Suppressor macrophage treated with lipopolysaccharide for 1 hour (primary cell): ENCODE data around the gene PET100.

Source experiments
- DNase-seq, 3 donors: peaks; one replicate each; pipeline ENCODE4 v3.0.0-alpha.2; 2020 to 2022

PET100 gene, protein sequence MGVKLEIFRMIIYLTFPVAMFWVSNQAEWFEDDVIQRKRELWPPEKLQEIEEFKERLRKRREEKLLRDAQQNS

DNA sequence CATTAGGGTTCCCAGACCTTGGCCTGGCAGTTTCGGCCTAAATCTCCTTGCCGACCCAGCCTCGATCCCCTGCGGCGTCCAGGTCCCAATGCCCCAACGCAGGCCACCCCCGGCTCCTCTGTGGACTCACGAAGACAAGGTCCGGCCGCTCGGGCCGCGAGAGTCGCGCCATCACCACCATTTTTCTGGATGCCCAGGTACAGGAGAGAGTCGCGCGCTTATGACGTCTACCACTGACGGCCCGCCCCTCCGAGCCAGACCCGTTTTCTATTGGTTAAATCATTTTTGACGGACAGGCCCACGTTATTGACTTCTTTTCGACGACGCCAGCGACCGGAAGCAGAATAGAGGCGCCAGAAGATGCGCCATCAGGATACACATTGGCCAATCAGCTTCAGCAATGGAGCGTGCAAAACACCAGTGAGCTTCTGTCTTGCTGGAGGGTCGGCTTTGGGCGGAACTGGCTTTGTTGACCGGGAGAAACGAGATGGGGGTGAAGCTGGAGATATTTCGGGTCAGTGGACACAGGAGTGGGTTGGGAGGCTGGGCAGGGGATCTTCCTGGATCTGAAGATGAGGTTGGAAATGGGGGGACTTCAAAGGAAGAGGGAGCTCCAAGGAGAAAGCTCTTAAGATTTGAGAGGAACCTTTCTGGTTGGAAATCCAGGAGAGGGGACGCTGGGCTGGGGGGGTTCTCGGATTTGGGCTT lies at the start of gene PET100, which contains the start of gene XAB2:
Gene PET100, plus strand, starts transcription at position 447 of the 708 bp plus-strand sequence. Its CDS starts 41 bp downstream, at position 488.
Gene XAB2, minus strand, starts transcription at position 199 of the 708 bp plus-strand sequence. Its CDS starts 18 bp downstream, at position 181.
- peak; percentile 96 to 99 (median 98) for DNase-seq

DNA sequence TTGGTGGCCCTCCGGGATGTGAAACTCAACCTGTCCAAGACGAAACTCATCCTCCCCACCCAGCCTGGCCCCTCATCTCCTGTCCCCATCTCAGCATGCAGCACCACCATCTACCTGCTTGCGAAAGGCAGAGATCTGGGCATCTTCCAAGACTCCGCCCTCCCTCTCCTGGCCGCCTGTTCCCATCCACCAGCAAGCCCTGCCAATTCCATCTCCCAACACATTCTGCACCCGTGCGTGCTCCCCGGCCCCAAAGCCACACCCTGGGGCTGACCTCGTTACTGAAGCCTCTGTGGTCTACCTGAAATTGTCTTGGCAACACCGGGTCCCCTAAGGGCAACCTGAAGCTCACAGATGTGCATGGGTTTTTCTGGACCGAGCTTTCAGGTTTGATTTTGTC lies 47.1 kb upstream of the PET100 start:
- no peak for DNase-seq

DNA sequence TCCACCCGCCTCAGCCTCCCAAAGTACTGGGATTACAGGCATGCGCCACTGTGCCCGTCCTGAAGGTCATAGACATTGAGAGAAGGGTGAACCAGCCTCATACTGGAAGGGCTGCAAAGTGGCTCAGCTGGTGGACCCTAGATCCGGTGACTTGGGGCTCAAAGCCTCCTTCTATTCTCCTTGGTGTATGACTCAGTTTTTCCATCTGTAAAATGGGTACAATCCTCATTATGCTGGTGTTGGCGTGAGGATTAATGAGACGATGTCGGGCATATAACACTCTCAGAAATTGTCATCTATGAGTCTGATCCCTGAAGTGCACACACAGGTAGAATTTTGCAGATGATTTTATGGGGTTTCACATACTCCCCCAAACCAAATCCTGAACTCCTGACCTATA lies 39.8 kb upstream of the PET100 start:
- DNase-seq, result no peak

DNA sequence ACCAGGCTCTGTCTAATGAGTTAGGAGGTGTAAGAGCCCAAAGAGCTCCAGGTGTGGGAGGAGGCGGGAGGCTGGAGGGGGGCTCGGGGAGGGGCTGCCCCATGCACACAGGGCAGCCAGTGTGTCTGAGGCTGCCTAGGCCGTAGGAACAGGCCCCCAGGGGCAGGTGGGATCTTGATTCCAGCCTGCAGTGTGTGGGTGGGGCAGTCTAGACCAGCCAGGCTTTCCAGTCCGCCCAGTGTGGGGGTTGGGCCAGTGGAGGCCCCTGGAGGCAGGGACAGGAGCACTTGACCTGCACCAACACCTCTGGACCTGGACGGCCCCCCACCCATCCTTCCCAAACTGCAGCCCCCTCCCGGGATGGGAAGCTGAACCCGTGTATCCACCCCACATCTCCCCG lies 39.3 kb upstream of the PET100 start:
- no peak for DNase-seq

DNA sequence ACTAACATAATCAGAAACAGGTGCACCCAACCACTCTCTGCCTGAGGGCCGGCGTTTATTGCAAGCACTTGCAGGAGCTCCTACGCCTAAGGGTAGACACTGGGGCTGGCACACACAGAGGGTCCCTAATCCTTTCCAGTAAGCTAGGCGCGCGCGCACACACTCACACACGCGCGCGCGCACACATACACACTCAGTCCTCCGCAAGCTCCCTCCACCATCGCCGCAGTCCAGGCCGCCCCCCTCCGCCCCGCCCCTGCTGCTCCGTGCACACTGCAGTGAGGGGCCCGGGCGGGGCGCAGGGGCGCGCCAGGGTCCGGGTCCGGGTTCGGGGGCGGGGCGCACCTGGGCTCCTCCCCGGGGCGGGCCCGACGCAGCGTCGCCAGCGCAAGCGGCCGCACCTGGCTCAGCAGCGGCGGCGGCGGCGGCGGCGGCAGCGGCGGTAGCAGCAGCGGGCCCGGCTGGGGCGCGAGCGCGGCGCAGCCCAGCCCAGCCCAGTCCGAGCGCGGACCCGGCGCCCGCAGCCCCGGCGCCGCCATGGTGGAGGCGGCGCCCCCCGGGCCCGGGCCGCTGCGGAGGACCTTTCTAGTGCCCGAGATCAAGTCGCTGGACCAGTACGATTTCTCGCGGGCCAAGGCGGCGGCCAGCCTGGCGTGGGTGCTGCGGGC lies 34.0 kb upstream of the PET100 start, which contains the start of gene CAMSAP3:
Gene CAMSAP3, plus strand, starts transcription at position 398 of the 668 bp plus-strand sequence. Its CDS starts 140 bp downstream, at position 538.
- peak in 1 of 3 donors; percentile 43 for DNase-seq

DNA sequence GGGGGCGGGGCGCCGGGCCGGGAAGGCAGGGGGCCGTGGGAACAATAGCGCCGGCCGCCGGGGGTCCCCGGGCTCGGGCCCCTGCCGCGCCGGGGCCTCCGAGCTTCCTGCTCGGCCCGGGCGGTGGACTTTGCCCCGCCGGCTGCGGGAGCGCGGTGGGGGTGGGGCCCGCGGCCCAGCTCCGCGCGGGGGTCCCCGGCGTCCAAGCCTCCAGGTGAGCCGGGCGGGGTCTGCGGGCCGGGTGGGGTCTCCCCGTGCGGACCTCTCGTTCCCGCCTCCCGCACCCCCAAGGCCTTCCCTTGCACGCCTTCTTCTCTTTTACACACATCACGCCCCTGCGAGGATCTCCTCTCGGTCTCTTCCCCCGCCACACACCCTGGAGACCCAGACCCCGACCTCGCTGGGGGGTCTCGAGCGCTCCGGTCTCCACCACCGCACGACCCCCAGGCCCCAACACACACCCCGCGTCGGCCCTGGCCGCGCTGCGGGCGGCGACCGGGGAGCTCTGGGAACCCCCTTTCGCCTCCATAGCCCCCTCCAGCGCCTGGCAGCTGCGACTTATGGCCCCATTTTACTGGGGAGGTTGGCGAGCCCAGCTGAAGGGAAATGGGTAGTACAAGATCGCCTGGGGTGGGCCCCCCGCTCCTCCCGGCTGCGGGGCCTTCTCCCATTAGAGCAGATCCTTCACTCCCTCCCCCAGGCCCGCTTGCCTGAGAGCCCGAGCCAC lies 33.2 kb upstream of the PET100 start:
- DNase-seq, result peak in 1 of 3 donors; percentile 20

DNA sequence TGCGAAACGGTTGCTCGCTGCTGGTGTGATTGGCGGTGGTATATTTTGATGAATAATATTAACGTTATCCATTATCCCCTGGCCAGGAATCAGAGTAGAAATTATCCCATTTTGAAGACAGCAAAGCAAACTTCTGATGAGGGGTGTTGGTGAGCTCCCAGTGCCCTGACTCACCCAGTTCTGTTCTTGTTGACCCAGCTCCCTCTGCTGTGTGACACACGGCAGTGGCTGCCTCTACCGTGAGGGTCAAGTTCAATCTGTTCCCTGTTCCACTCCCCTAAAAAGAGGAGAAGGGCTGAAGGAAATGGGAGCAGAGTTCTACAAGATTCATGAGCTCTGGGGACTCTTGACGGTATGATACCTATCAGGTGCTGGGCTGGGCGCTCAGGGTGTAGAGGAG lies 31.9 kb upstream of the PET100 start:
- DNase-seq, result peak in 1 of 3 donors; percentile 23

DNA sequence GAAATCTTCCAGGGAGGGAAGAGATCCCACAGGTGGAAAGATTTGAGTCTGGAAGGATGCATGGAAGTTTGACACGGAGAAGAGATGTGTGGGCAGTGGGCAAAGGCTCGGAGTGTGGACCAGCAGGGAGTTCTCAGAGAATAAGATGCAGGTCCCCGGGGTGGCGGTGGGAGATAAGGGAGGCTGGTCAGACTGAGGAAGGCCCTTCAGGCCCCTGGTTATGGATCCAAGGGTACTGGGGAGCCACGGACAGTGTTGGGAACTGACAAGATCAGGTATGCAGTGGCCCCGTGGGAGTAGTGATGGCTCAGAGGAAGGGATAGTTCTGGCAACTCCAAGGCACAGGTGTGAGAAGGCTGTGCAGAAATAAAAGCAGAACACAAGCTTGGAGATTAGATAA lies 31.4 kb upstream of the PET100 start:
- no peak for DNase-seq

DNA sequence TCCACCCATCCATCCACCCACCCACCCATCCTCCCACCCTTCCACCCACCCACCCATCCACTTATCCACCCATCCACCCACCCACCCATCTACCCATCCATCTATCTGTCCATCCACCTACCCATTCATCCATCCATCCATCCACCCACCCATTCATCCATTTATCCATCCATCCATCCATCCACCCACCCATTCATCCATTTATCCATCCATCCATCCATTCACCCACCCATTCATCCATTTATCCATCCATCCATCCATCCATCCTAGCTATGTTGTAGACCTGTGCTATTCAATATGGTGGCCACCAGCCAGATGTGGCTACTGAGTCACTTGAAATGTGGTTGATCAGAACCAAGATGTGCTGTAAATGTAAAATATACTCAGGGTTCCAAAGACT lies 28.9 kb upstream of the PET100 start:
- DNase-seq, result no peak

DNA sequence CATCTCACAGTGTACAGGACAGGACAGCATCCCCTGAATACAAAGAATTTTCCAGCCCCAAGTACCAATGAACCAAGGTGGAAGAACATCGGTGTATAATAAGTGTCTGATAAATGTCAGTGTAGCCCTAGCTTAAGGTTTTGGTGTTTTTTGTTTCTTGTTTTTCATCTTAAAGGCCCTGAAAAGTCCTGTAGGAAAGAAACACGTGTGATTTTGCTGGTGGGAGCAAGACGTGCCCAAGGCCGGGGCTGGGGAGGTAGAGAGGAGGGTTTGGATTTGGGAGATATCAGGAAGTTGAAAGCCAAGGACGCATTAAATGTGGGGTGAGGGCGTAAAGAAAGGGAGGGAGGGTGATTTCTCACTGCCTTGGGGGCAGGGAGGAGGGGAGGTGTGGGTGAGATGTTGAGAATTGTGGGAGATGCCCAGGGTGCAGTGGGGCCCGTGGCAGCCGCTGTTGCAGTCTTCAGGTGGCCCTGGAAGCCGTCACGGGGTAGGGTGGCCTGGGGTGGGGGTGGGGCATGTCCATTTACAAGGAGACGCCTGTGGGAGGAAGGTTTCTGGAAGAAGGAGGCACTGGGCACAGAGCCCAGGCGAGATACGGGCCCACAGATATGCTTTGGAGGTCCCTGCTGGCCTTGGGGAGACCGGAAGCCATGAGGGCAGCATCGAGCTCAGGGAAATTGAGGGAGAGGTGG lies 27.2 kb upstream of the PET100 start:
- no peak for DNase-seq

DNA sequence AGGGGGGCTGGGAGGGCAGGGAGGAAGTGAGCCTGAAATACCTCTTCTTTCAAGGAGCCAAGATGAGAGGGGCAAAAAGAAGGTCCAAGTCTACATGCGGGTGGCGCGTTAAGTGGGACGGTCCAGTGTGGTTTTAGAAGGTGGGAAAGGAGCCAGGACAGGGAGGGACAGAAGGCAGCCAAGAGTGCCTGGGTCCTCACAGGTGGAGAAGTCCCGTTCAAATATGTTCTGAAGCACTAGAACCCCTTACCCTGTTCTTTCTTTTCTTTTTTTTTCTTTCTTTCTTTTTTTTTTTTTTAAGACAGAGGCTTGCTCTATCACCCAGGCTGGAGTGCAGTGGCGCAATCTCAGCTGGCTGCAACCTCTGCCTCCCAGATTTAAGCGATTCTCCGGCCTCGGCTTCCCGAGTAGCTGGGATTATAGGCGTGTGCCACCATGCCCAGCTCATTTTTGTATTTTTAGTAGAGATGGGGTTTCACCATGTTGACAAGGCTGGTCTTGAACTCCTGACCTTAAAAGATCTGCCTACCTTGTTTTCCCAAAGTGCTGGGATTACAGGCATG lies 26.6 kb upstream of the PET100 start:
- DNase-seq, result no peak

DNA sequence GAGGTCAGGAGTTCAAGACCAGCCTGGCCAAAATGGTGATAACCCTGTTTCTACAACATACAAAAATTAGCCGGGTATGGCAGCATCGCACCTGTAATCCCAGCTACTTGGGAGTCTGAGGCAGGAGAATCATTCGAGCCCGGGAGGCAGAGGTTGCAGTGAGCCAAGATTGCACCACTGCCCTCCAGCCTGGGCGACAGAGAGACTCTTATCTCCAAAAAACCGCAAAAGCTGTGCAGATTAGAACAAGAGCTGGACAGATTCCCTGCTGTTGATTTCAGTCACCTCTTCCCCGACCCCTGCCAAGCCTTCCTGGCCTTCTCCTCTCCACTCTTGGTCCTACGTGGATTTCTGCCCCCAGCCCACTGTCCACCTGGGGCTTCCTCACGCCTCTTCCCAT lies 25.7 kb upstream of the PET100 start:
- DNase-seq, result no peak

DNA sequence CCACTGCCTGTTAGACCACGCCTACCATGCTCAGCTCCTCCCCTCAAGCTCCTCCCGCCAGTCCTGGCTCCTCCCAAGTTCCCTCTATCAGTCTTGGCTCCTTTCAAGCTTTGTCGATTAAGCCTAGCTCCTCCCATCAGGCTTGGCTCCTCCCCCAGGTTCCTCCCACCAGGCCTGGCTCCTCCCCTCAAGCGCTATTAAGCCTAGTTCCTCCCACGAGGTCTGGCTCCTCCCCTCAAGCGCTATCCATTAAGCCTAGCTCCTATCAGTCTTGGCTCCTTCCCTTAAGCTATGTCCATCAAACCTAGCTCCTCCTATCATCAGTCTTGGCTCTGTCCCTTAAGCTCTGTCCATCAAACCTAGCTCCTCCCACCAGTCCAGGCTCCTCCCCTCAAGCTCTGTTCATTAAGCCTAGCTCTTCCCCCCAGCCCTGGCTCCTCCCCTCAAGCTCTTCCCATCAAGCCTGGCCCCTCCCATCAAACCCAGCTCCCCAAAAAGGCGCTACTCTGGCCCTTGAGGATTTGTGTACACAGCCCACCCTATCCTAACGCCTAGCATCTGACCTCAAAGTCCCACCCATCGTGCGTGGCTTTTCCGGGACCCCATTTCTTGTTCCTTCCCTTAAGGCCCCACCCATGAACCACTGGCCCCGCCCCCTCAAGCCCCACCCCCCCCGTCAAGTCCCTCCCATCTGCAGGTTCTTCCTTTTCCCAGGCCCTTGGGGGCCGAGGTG lies 23.9 kb upstream of the PET100 start:
- peak; percentile 31 to 52 (median 40) for DNase-seq

DNA sequence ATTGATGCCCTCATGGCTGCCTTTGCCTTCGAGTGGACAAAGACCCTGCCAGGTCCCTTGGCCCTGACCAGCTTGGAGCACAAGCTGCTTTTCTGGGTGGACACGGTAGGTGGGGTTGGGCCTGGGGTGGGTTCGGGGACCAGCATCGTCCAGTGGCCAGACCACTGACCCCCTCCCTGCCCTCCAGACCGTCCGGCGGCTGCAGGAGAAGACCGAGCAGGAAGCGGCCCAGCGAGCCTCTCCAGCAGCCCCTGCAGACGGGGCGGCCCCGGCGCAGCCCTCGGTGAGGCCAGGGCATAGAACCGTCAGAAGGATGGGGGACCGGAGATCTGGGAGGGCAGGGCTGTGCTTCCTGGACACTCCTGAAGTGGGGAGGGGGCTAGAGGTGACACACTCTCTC lies 23.3 kb upstream of the PET100 start:
- no peak for DNase-seq

DNA sequence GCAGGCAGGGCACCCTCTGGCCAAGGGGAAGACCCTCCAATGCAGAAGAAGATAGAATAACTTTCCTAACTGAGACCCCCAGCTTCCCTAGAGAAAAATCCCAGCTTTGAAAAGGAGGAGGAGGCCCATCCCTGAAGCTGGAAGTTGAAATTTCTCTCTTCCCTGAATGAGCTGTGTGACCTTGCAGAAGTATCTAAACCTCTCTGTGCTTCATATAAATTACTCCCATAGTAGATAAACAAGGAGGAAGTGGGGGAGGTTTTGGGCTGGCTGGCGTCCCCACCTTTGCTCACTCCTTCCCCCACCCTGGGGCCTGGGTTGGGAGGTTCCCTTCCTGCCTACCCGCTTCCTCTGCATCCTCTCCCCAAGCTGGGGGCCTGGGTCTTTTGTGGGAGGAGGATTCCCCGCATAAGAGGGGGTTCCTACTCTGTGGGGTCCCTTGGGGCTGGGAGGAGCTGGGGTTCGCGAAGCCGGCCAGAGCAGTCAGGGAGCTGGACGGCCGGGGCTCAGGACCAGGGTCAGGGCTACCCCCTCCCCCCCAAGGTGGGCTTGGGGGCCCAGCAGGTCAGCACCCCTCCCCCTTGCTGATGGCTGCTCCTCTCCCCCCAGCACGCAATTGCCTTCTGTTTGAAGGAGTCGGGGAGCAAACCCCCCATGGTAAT lies 22.2 kb upstream of the PET100 start:
- DNase-seq, result no peak

DNA sequence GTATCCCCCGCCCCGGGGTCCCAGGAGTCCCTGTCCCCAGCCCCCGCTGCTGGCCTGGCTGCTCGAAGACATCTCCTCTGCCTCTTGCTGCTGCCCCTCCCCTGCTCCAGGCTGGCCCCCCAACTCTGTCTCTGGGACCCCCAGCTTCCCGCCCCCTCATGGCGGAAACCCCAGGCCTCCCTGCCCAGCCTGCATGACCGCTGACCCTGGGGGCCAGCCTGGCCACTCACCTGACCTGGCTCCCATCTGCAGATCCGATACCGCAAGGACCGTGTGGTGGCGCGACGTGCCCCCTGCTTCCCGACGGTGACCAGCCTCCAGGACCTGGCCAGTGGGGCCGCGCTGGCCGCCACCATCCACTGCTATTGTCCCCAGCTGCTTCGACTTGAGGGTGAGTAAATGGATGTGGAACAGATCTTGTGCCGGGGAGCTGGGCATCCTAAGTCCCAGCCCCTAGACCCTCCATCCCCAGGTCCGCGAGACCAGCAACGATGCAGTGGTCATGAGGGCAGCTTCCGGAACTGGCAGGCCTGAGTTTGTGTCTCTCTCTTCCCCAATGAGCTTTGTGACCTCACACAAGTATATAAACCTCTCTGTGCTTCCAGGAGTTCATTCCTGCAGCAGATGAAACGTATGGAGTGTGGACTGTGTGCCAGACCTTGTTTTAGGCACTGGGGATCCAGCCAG lies 21.6 kb upstream of the PET100 start:
- DNase-seq, result no peak

DNA sequence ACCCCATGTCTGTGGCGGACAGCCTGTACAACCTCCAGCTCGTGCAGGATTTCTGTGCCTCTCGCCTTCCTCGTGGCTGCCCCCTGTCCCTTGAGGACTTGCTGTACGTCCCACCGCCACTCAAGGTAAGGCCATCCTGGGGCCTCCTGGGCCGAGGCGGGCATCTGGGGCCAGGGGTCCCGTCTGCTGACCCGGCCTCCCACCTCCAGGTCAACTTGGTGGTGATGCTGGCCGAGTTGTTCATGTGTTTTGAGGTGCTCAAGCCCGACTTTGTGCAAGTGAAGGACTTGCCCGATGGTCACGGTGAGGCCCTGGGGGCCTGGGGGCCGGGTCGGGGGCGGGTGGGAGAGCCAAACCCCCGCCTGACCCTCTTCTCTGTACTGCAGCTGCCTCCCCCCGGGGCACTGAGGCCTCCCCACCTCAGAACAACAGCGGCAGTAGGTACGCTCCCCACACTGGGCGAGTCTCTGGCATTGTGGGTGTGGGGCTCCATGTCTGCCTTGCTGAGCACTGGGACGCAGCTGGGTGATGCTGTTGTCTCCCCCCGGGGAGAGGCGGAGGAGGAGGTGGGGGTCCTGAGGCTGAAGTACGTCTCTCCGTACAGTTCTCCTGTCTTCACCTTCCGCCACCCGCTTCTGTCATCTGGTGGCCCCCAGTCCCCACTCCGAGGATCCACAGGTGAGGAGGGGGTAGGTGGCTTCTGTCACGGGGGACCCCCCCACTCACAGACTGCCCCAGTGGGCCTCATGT lies 18.9 kb upstream of the PET100 start:
- no peak for DNase-seq

DNA sequence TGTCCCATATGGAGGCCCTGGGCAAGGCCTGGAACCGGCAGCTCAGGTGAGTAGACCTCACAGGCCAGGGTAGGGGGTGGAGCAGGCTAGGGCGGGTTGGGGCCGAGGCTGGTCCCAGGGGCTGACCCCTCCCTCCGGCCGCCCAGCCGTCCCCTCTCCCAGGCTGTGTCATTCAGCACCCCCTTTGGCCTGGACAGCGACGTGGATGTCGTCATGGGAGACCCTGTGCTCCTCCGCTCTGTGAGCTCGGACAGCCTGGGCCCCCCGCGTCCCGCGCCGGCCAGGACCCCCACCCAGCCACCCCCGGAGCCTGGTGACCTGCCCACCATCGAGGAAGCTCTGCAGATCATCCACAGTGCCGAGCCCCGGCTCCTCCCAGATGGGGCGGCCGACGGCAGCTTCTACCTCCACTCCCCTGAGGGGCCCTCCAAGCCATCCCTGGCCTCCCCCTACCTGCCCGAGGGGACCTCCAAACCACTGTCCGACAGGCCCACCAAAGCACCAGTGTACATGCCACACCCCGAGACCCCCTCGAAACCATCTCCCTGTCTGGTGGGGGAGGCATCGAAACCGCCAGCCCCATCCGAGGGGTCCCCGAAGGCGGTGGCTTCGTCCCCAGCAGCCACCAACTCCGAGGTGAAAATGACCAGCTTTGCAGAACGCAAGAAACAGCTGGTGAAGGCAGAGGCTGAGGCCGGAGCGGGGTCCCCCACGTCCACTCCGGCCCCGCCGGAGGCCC lies 17.9 kb upstream of the PET100 start:
- no peak for DNase-seq
